HG02759 (cell line): ENCODE data around the gene TRIM56.
"Not testable (repeated sequence)": the region's sequence is repeated elsewhere in the genome, so short reads cannot be mapped to it uniquely, and the experiment has no call there.

Experiments
- ATAC-seq: cut with Tn5 transposase; IDR thresholded peaks from one replicate; pipeline ENCODE4 v1.9.1; 2021; ENCODE audit warnings: mild to moderate bottlenecking, moderate library complexity; ENCODE audit not compliant: unreplicated experiment

Gene TRIM56

DNA sequence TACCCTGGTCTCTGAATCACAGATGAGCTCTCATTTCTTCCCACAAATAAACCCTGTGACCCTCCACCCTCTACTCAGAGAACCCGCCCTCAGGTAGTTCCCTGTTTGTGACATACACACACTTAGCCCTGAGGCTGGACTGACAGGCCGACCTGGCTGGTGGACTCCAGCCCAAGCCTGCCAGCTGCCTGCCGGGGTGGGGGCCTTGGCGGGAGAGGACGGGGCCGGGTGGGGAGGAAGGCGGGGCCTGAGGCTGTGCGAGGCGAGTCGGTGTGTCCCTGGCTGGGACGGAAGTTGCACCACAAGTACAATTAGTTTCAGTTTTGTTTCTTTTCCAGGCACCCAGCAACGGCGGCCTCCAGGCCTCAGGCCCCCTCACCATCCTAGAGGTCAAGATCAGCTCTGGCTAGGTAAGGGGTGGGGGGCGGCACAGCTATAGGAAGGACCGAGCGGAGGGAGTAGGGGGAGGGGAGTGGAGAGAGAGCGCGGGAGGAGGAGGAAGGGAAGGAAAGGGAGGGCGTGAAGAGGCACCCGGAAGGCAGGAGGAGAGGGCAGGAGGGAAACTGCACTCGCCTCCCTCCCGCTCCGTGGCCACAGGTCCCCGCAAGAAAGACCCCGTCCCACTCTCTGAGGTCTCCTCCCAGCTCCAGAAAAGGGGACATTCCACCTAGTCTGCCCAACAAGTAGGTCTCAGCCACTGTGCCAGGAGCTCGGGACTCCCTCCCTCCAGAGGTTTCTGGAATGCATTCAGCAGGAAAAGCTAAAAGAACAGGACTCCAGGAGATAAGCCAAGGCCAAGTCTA, at the start of gene TRIM56:
Gene TRIM56, plus strand, starts transcription at position 320 of the 803 bp plus-strand sequence. CDS start 1,832 bp downstream, outside the sequence.
- ATAC-seq = peak; percentile 89

- no peak for ATAC-seq
These were observed 49.3 kb upstream of the TRIM56 start for GRCh38 chr7:101035941-101036340.

DNA sequence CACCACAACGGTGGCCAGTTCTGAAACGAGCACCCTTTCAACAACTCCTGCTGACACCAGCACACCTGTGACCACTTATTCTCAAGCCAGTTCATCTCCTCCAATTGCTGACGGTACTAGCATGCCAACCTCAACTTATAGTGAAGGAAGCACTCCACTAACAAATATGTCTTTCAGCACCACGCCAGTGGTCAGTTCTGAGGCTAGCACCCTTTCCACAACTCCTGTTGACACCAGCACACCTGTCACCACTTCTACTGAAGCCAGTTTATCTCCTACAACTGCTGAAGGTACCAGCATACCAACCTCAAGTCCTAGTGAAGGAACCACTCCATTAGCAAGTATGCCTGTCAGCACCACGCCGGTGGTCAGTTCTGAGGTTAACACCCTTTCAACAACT, 44.0 kb upstream of the TRIM56 start:
- not testable (repeated sequence) for ATAC-seq

DNA sequence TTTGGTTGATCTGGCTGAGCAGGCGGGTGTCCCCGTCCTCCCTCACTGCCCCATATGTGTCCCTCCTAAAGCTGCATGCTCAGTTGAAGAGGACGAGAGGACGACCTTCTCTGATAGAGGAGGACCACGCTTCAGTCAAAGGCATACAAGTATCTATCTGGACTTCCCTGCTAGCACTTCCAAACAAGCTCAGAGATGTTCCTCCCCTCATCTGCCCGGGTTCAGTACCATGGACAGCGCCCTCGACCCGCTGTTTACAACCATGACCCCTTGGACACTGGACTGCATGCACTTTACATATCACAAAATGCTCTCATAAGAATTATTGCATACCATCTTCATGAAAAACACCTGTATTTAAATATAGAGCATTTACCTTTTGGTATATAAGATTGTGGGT, 26.9 kb upstream of the TRIM56 start:
- no peak for ATAC-seq

GRCh38 chr7:101059620-101059942, 25.7 kb upstream of the TRIM56 start:
- no peak for ATAC-seq

DNA sequence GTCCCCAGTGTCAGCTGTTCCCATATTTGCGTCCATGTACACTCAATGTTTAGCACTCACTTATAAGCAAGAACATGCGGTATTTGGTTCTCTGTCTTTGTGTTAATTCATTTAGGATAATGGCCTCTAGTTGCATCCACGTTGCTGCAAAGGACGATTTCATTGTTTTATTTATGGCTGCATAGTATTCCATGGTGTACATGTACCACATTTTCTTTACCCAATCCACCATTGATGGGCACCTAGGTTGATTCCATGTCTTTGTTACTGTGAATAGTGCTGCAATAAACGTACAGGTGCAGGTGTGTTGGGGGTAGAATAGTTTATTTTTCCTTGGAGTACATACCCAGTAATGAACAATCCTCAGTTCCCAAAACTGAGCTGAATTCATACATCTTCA, 24.3 kb upstream of the TRIM56 start:
- no peak for ATAC-seq

GRCh38 chr7:101064176-101064550, 21.1 kb upstream of the TRIM56 start:
- ATAC-seq = not testable (repeated sequence)

DNA sequence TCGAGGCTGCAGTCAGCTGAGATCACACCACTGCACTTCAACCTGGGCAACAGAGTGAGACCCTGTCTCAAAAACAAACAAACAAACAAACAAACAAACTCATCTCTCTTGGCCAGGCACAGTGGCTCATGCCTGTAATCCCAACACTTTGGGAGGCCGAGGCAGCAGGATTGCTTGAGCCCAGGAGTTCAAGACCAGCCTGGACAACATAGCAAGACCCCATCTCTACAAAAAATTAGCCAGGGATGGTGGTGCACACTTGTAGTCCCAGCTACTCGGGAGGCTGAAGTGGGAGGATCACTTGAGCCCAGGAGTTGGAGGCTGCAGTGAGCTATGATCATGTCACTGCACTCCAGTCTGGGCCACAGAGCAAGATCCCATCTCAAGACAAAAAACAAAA, 20.1 kb upstream of the TRIM56 start:
- ATAC-seq = not testable (repeated sequence)

GRCh38 chr7:101066141-101066832, 19.0 kb upstream of the TRIM56 start:
- no peak for ATAC-seq

GRCh38 chr7:101066833-101067177, 18.5 kb upstream of the TRIM56 start:
- no peak for ATAC-seq

GRCh38 chr7:101068401-101068800, 16.9 kb upstream of the TRIM56 start:
- ATAC-seq = no peak

- not testable (repeated sequence) for ATAC-seq
These were observed 13.7 kb upstream of the TRIM56 start for GRCh38 chr7:101071362-101072104.

DNA sequence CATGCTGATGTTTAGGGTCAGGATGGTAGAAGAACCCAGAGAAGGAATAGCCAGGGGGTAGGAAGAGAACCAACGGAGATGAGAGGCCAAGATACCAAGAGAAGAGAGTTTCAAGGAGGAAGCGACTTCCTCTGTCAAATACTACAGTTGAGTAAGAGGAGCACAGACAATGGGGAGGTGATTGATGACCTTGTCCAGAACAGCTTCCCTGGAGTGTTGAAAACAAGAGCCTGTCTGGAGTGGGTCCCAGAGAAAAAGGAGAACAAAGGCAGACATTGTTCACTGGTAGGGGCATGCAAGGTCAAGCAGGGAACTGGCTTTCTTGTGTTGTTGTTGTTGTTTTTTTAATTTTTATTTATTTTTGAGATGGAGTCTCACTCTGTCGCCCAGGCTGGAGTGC, 9.6 kb upstream of the TRIM56 start:
- ATAC-seq = no peak

GRCh38 chr7:101076183-101076582, 9.1 kb upstream of the TRIM56 start:
- ATAC-seq = not testable (repeated sequence)

GRCh38 chr7:101077303-101078086, 7.8 kb upstream of the TRIM56 start:
- peak; percentile 86 for ATAC-seq

DNA sequence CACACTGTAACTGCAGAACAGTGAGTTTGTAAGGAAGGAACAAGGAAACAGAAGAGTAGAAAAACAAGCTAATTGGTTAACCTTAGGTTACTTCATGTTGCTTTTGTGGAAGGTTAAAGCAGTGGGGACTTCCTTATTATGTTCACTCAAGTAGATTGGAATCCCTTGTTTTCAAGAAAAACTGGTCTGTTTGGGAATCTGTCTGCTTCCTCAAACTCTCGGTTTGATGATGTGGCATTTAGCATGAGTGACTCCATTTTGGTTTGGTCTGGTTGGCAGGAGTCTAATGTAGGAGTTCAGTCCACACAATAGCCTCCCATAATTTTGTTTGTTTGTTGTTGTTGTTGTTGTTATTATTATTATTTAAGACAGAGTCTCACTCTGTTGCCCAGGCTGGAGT, 3.8 kb upstream of the TRIM56 start:
- no peak for ATAC-seq

- no peak for ATAC-seq
These were observed 468 bp upstream of the TRIM56 start for GRCh38 chr7:101084865-101085161.

GRCh38 chr7:101087334-101088068, 2.2 kb downstream of the TRIM56 start:
- no peak for ATAC-seq

- ATAC-seq = no peak
These were observed 2.8 kb downstream of the TRIM56 start for GRCh38 chr7:101088069-101088425.

DNA sequence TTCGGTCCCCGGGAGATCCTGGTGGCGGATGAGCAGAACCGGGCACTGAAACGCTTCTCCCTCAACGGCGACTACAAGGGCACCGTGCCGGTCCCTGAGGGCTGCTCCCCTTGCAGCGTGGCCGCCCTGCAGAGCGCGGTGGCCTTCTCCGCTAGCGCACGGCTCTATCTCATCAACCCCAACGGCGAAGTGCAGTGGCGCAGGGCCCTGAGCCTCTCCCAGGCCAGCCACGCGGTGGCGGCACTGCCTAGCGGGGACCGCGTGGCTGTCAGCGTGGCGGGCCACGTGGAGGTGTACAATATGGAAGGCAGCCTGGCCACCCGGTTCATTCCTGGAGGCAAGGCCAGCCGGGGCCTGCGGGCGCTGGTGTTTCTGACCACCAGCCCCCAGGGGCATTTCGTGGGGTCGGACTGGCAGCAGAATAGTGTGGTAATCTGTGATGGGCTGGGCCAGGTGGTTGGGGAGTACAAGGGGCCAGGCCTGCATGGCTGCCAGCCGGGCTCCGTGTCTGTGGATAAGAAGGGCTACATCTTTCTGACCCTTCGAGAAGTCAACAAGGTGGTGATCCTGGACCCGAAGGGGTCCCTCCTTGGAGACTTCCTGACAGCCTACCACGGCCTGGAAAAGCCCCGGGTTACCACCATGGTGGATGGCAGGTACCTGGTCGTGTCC, 3.7 kb downstream of the TRIM56 start:
- ATAC-seq = no peak
